NT2/D1 (cell line): ENCODE data around the gene BCKDHA.

Experiments used
- SUZ12 ChIP-seq: IDR thresholded peaks from 2 replicates; pipeline ENCODE4 v1.6.1; 2011; ENCODE audit not compliant: insufficient read length, insufficient read depth; ENCODE audit errors: extremely low read depth
- YY1 ChIP-seq: IDR thresholded peaks from 2 replicates; pipeline ENCODE4 v1.6.1; 2011; ENCODE audit not compliant: insufficient read length, insufficient read depth

DNA sequence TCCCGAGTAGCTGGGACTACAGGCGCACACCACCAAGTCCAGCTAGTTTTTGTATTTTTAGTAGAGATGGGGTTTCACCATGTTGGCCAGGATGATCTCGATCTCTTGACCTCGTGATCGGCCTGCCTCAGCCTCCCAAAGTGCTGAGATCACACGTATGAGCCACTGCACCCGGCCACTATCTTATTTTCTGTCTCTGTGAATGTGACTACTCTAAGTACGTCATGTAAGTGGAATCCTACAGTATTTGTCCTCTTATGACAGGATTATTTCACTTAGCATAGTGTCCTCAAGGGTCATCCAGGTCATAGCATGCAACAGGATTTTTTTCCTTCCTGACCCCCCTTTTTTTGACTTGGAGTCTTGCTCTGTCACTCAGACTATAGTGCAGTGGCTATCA, 26.1 kb upstream of the BCKDHA start:
- TF ChIP-seq SUZ12 (no peak), YY1 (no peak)
